Measurements from ENCODE around the gene ATG7.

DNA sequence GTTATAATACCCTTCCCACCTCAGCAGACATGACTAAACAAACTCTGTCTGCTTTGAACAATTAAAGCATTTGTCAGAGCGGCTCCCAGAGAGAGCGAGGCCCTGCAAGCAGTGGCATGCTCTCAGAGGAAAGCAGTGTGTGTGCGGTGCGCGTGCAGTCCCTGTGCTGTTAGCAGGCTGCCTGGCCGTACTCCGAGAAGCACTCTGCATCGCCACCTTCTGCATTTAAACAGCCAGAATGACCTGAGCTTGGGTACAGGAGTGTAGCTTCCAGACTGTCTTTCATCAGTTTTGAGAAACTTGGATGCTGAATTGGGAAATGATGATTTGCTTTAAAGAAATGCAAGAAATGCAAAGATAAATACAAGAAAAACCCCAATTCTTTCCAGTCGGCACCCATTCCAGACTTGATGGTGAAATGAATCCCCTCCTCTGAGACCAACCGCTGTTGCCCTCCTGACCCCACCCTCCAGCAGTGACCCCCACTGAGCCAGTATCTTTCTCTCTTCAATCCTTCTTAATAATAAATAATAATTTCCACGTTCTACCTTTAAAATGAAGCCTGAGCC lies 258.0 kb downstream of the ATG7 start:
- TF ChIP-seq CTCF (IDR thresholded peaks at IDR 0.05; ENCODE audit: low read depth, low read length, missing input control), result no peak
- TF ChIP-seq RXRA (IDR thresholded peaks at IDR 0.05), result no peak
- TF ChIP-seq RAD21 (IDR thresholded peaks at IDR 0.05), result no peak
- TF ChIP-seq, protein P1, sequence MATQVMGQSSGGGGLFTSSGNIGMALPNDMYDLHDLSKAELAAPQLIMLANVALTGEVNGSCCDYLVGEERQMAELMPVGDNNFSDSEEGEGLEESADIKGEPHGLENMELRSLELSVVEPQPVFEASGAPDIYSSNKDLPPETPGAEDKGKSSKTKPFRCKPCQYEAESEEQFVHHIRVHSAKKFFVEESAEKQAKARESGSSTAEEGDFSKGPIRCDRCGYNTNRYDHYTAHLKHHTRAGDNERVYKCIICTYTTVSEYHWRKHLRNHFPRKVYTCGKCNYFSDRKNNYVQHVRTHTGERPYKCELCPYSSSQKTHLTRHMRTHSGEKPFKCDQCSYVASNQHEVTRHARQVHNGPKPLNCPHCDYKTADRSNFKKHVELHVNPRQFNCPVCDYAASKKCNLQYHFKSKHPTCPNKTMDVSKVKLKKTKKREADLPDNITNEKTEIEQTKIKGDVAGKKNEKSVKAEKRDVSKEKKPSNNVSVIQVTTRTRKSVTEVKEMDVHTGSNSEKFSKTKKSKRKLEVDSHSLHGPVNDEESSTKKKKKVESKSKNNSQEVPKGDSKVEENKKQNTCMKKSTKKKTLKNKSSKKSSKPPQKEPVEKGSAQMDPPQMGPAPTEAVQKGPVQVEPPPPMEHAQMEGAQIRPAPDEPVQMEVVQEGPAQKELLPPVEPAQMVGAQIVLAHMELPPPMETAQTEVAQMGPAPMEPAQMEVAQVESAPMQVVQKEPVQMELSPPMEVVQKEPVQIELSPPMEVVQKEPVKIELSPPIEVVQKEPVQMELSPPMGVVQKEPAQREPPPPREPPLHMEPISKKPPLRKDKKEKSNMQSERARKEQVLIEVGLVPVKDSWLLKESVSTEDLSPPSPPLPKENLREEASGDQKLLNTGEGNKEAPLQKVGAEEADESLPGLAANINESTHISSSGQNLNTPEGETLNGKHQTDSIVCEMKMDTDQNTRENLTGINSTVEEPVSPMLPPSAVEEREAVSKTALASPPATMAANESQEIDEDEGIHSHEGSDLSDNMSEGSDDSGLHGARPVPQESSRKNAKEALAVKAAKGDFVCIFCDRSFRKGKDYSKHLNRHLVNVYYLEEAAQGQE (IDR thresholded peaks at IDR 0.05), result no peak
- TF ChIP-seq YY1 (IDR thresholded peaks at IDR 0.05), result no peak
- TF ChIP-seq FOXA1 (IDR thresholded peaks at IDR 0.05), result no peak
- no peak for TF ChIP-seq TAF1 (conservative IDR thresholded peaks at IDR 0.05)
- TF ChIP-seq, protein P2, sequence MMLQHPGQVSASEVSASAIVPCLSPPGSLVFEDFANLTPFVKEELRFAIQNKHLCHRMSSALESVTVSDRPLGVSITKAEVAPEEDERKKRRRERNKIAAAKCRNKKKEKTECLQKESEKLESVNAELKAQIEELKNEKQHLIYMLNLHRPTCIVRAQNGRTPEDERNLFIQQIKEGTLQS (IDR thresholded peaks at IDR 0.05), result no peak
- TF ChIP-seq MAX (IDR thresholded peaks at IDR 0.05), result no peak
- TF ChIP-seq ZBTB33 (IDR thresholded peaks at IDR 0.05), result no peak
- TF ChIP-seq JUND (IDR thresholded peaks at IDR 0.05), result no peak
- no peak for TF ChIP-seq EGR1 (IDR thresholded peaks at IDR 0.05; ENCODE audit: low read depth in 2 of 2)
- TF ChIP-seq SP1 (IDR thresholded peaks at IDR 0.05), result no peak
